ENCODE data around the gene RAB3D.

RAB3D gene

GRCh38 chr19:11375143-11375948 is 35.9 kb upstream of the RAB3D start:
- Histone ChIP-seq H3K4me3 (ENCODE audit: low read depth, low read length) (peak overlapping the region; percentile 77), H3K36me3 (no peaks in the 10 kb centered on the region), H3K9me3 (no peaks in the 10 kb centered on the region), H3K27me3 (no peaks in the 10 kb centered on the region), H3K4me1 (peaks cover 11% of the 10 kb centered on the region)
- peak; percentile 69 for DNase-seq
- no peak for TF ChIP-seq CTCF (IDR thresholded peaks at IDR 0.05; ENCODE audit: low read depth, low read length)

GRCh38 chr19:11374433-11375142 is 35.1 kb upstream of the RAB3D start, which contains the start of gene SWSAP1:
SWSAP1 (plus strand) TSS chr19:11374666; CDS start chr19:11374681, 15 bp downstream.
- peaks cover 11% of the 10 kb centered on the region for H3K4me1 ChIP-seq
- H3K36me3 ChIP-seq = no peaks in the 10 kb centered on the region
- no peaks in the 10 kb centered on the region for H3K27me3 ChIP-seq
- no peaks in the 10 kb centered on the region for H3K9me3 ChIP-seq
- TF ChIP-seq CTCF (IDR thresholded peaks at IDR 0.05; ENCODE audit: low read depth, low read length) = no peak
- peak within 1 kb of the TSS; percentile 77 for H3K4me3 ChIP-seq (ENCODE audit: low read depth, low read length)
- peak; percentile 98 for DNase-seq

- no peak for DNase-seq
These were observed 34.5 kb upstream of the RAB3D start for GRCh38 chr19:11373885-11374432.

GRCh38 chr19:11373166-11373884 is 33.9 kb upstream of the RAB3D start:
- no peaks in the 10 kb centered on the region for H3K36me3 ChIP-seq
- H3K9me3 ChIP-seq = no peaks in the 10 kb centered on the region
- no peak for TF ChIP-seq CTCF (IDR thresholded peaks at IDR 0.05; ENCODE audit: low read depth, low read length)
- peaks cover 11% of the 10 kb centered on the region for H3K4me1 ChIP-seq
- peak overlapping the region; percentile 77 for H3K4me3 ChIP-seq (ENCODE audit: low read depth, low read length)
- H3K27me3 ChIP-seq = no peaks in the 10 kb centered on the region
- peak; percentile 88 for DNase-seq

More at GRCh38 chr19:11373885-11374432, 34.5 kb upstream of the RAB3D start:
- Histone ChIP-seq H3K36me3 (no peaks in the 10 kb centered on the region), H3K9me3 (no peaks in the 10 kb centered on the region), H3K27me3 (no peaks in the 10 kb centered on the region), H3K4me3 (ENCODE audit: low read depth, low read length) (peak overlapping the region; percentile 77), H3K4me1 (peaks cover 11% of the 10 kb centered on the region)
- no peak for TF ChIP-seq CTCF (IDR thresholded peaks at IDR 0.05; ENCODE audit: low read depth, low read length)

GRCh38 chr19:11370744-11371143 is 31.3 kb upstream of the RAB3D start:
- TF ChIP-seq CTCF (IDR thresholded peaks at IDR 0.05; ENCODE audit: low read depth, low read length) = no peak
- H3K4me1 ChIP-seq = peaks cover 8% of the 10 kb centered on the region
- no peaks in the 10 kb centered on the region for H3K27me3 ChIP-seq
- H3K36me3 ChIP-seq = no peaks in the 10 kb centered on the region
- DNase-seq = no peak
- no peaks in the 10 kb centered on the region for H3K9me3 ChIP-seq
- H3K4me3 ChIP-seq (ENCODE audit: low read depth, low read length) = no peak overlapping the region

All from BE2C (cell line).